ENCODE measurements around the gene SPDYE6. TPM values are rescaled to one million over a fixed set of nuclear protein-coding genes. Genes with fewer than 3 reads are reported as not detected.
"Not testable (repeated sequence)": the region's sequence is repeated elsewhere in the genome, so short reads cannot be mapped to it uniquely, and the experiment has no call there.

The SPDYE6 gene
- polyA plus RNA-seq, 1 of the 3 experiments (the other 2 are of a cell fraction): not detected

- TF ChIP-seq RFX5 (IDR thresholded peaks at IDR 0.05; ENCODE audit: low read length) (no peak), RXRA (IDR thresholded peaks at IDR 0.05; ENCODE audit: borderline replicate concordance, low read depth) (no peak), TAF1 (IDR thresholded peaks at IDR 0.05; ENCODE audit: borderline replicate concordance, low read depth, low read length) (no peak), MEF2A (IDR thresholded peaks at IDR 0.05; ENCODE audit: borderline replicate concordance, low read depth) (no peak), NRF1 (IDR thresholded peaks at IDR 0.05; ENCODE audit: low read depth, low read length) (no peak), USF2 (IDR thresholded peaks at IDR 0.05; ENCODE audit: borderline replicate concordance, low read depth, low read length) (no peak), TCF12 (IDR thresholded peaks at IDR 0.05) (no peak), SIN3A (IDR thresholded peaks at IDR 0.05; ENCODE audit: borderline replicate concordance, low read depth, low read length) (no peak), TEAD4 (IDR thresholded peaks at IDR 0.05; ENCODE audit: borderline replicate concordance, insufficient read depth) (no peak)
Measured at GRCh38 chr7:102304668-102305067, 51.6 kb downstream of the SPDYE6 start (continued).

- CTCF ChIA-PET: interaction anchor here (1.0 kb wide), 1 partner anchor 87 kb away, joined by 4 read pairs; no protein-coding TSS in a partner anchor
- Histone ChIP-seq H3K27ac (ENCODE audit: low read depth in 2 of 2, low read length in 1 of 2) (no peak overlapping the region; a peak in 1 of 4 replicates), H3K9me2 (no peaks in the 10 kb centered on the region), H3K27me3 (ENCODE audit: insufficient read depth) (no peaks in the 10 kb centered on the region), H3K4me3 (ENCODE audit: low read depth in 2 of 2, low read length in 1 of 2) (no peak overlapping the region), H3K4me1 (ENCODE audit: control insufficient read depth in 1 of 2, insufficient read depth in 2 of 2, low read depth in 1 of 2, low read length in 1 of 2) (peaks cover 0 to 5% of the 10 kb centered on the region in 2 experiments; a peak in 1 of 4 replicates), H3K9me3 (no peaks in the 10 kb centered on the region), H3F3A (replicated peaks; ENCODE audit: insufficient read depth) (no peaks in the 10 kb centered on the region), H3K4me2 (no peak overlapping the region), H4K20me1 (ENCODE audit: insufficient read depth) (no peaks in the 10 kb centered on the region), H3K79me2 (ENCODE audit: insufficient read depth) (no peaks in the 10 kb centered on the region), H3K36me3 (replicated peaks in 1 of 2; ENCODE audit: control insufficient read depth in 1 of 2, insufficient read depth in 2 of 2, low read length in 1 of 2) (no peaks in the 10 kb centered on the region), H3K9ac (no peak overlapping the region), H2AFZ (ENCODE audit: low read depth) (no peak overlapping the region)
- TF ChIP-seq RXRA (IDR thresholded peaks at IDR 0.05; ENCODE audit: borderline replicate concordance, low read depth) (no peak), RAD21 (IDR thresholded peaks at IDR 0.05; ENCODE audit: low read length) (no peak), FOXJ3 (CRISPR knock-in tag; IDR thresholded peaks at IDR 0.05) (no peak)
- POLR2A ChIA-PET: no interaction called here
- WGBS (ENCODE audit: low lambda C conversion rate): 67% methylated on average over 8 of the region's 13 CpGs
- no peak for DNase-seq
Measured at GRCh38 chr7:102303669-102304422, 52.4 kb downstream of the SPDYE6 start.

GRCh38 chr7:102302025-102302424, 54.2 kb downstream of the SPDYE6 start:
- Histone ChIP-seq H3K4me3 (ENCODE audit: low read depth in 2 of 2, low read length in 1 of 2) (no peak overlapping the region), H3K4me2 (no peak overlapping the region), H3K4me1 (ENCODE audit: control insufficient read depth in 1 of 2, insufficient read depth in 2 of 2, low read depth in 1 of 2, low read length in 1 of 2) (peaks cover 0 to 5% of the 10 kb centered on the region in 2 experiments; a peak in 1 of 4 replicates), H3K27me3 (ENCODE audit: insufficient read depth) (no peaks in the 10 kb centered on the region), H3F3A (replicated peaks; ENCODE audit: insufficient read depth) (no peaks in the 10 kb centered on the region), H2AFZ (ENCODE audit: low read depth) (no peak overlapping the region), H3K9me3 (no peaks in the 10 kb centered on the region), H3K36me3 (replicated peaks in 1 of 2; ENCODE audit: control insufficient read depth in 1 of 2, insufficient read depth in 2 of 2, low read length in 1 of 2) (no peaks in the 10 kb centered on the region), H3K9me2 (no peaks in the 10 kb centered on the region), H3K79me2 (ENCODE audit: insufficient read depth) (no peaks in the 10 kb centered on the region), H4K20me1 (ENCODE audit: insufficient read depth) (no peaks in the 10 kb centered on the region), H3K9ac (no peak overlapping the region), H3K27ac (ENCODE audit: low read depth in 2 of 2, low read length in 1 of 2) (no peak overlapping the region)
- WGBS (ENCODE audit: low lambda C conversion rate): 94% methylated on average over 5 of the region's 6 CpGs
- ChIA-PET POLR2A (no interaction called here), CTCF (interaction anchor here (1.0 kb wide), 1 partner anchor 17 kb away, joined by 3 read pairs; no protein-coding TSS in a partner anchor)
- no peak for DNase-seq
- TF ChIP-seq MAX (IDR thresholded peaks at IDR 0.05; ENCODE audit: low read depth) (no peak), CTCF (IDR thresholded peaks at IDR 0.05) (no peak), GABPA (IDR thresholded peaks at IDR 0.05; ENCODE audit: low read depth) (no peak)

GRCh38 chr7:102301367-102301766, 54.9 kb downstream of the SPDYE6 start:
- CTCF ChIA-PET; POLR2A ChIA-PET; H2AFZ ChIP-seq (ENCODE audit: low read depth); H3K27me3 ChIP-seq (ENCODE audit: insufficient read depth); H3F3A ChIP-seq (replicated peaks; ENCODE audit: insufficient read depth); H3K4me2 ChIP-seq; H4K20me1 ChIP-seq (ENCODE audit: insufficient read depth); H3K4me1 ChIP-seq (ENCODE audit: control insufficient read depth in 1 of 2, insufficient read depth in 2 of 2, low read depth in 1 of 2, low read length in 1 of 2); DNase-seq; H3K9ac ChIP-seq; H3K9me3 ChIP-seq; H3K36me3 ChIP-seq (replicated peaks in 1 of 2; ENCODE audit: control insufficient read depth in 1 of 2, insufficient read depth in 2 of 2, low read length in 1 of 2); H3K27ac ChIP-seq (ENCODE audit: low read depth in 2 of 2, low read length in 1 of 2); H3K4me3 ChIP-seq (ENCODE audit: low read depth in 2 of 2, low read length in 1 of 2); H3K9me2 ChIP-seq; H3K79me2 ChIP-seq (ENCODE audit: insufficient read depth): not testable (repeated sequence)
- WGBS (ENCODE audit: low lambda C conversion rate): 88% methylated on average over 14 of the region's 14 CpGs

All from SK-N-SH (cell line).